Measurements from ENCODE around the gene MYL6B.
"Not testable (repeated sequence)": the region's sequence is repeated elsewhere in the genome, so short reads cannot be mapped to it uniquely, and the experiment has no call there.

The MYL6B gene

GRCh38 chr12:56164345-56164729 lies 11.9 kb downstream of the MYL6B start:
- no peak overlapping the region for H3K27ac Mint-ChIP-seq
- peaks cover 75% of the 10 kb centered on the region for H3K36me3 Mint-ChIP-seq
- no peak overlapping the region for H3K4me3 Mint-ChIP-seq
- H3K4me1 Mint-ChIP-seq = peaks cover 32% of the 10 kb centered on the region
- no peak for ATAC-seq
- H3K27me3 Mint-ChIP-seq = no peaks in the 10 kb centered on the region
- no peaks in the 10 kb centered on the region for H3K9me3 Mint-ChIP-seq

- Mint-ChIP-seq H3K4me3 (no peak overlapping the region), H3K36me3 (peaks cover 75% of the 10 kb centered on the region), H3K9me3 (no peaks in the 10 kb centered on the region), H3K27ac (no peak overlapping the region), H3K27me3 (no peaks in the 10 kb centered on the region), H3K4me1 (peaks cover 22% of the 10 kb centered on the region)
- no peak for ATAC-seq
Observed at GRCh38 chr12:56165369-56165768, 13.0 kb downstream of the MYL6B start.

GRCh38 chr12:56169229-56169759 lies 16.9 kb downstream of the MYL6B start:
- no peak for ATAC-seq
- Mint-ChIP-seq H3K4me1 (no peaks in the 10 kb centered on the region), H3K36me3 (peaks cover 70% of the 10 kb centered on the region), H3K27me3 (no peaks in the 10 kb centered on the region), H3K27ac (no peak overlapping the region), H3K4me3 (no peak overlapping the region), H3K9me3 (no peaks in the 10 kb centered on the region)

- Mint-ChIP-seq H3K36me3 (peaks cover 70% of the 10 kb centered on the region), H3K9me3 (no peaks in the 10 kb centered on the region)
Observed at GRCh38 chr12:56172839-56173238, 20.5 kb downstream of the MYL6B start.

GRCh38 chr12:56178347-56178746 lies 26.0 kb downstream of the MYL6B start:
- no peak overlapping the region for H3K4me3 Mint-ChIP-seq
- H3K4me1 Mint-ChIP-seq = no peaks in the 10 kb centered on the region
- no peaks in the 10 kb centered on the region for H3K9me3 Mint-ChIP-seq
- no peak for ATAC-seq
- H3K27me3 Mint-ChIP-seq = no peaks in the 10 kb centered on the region
- peak overlapping the region; percentile 44 for H3K27ac Mint-ChIP-seq
- H3K36me3 Mint-ChIP-seq = peaks cover 57% of the 10 kb centered on the region

More at GRCh38 chr12:56172839-56173238, 20.5 kb downstream of the MYL6B start:
- H3K27ac Mint-ChIP-seq = no peak overlapping the region
- ATAC-seq = no peak
- no peak overlapping the region for H3K4me3 Mint-ChIP-seq
- no peaks in the 10 kb centered on the region for H3K4me1 Mint-ChIP-seq
- no peaks in the 10 kb centered on the region for H3K27me3 Mint-ChIP-seq

GRCh38 chr12:56186957-56187356 lies 34.6 kb downstream of the MYL6B start:
- no peak for ATAC-seq
- Mint-ChIP-seq H3K4me1 (peaks cover 31% of the 10 kb centered on the region), H3K4me3 (no peak overlapping the region), H3K27ac (peak overlapping the region; percentile 91), H3K9me3 (no peaks in the 10 kb centered on the region), H3K27me3 (no peaks in the 10 kb centered on the region), H3K36me3 (peaks cover 34% of the 10 kb centered on the region)

- no peak for ATAC-seq
- H3K9me3 Mint-ChIP-seq = no peaks in the 10 kb centered on the region
- peak overlapping the region; percentile 90 for H3K4me3 Mint-ChIP-seq
- peaks cover 34% of the 10 kb centered on the region for H3K36me3 Mint-ChIP-seq
- H3K4me1 Mint-ChIP-seq = peaks cover 39% of the 10 kb centered on the region
- H3K27me3 Mint-ChIP-seq = no peaks in the 10 kb centered on the region
- peak overlapping the region; percentile 91 for H3K27ac Mint-ChIP-seq
Observed at GRCh38 chr12:56188131-56188777, 35.9 kb downstream of the MYL6B start.

GRCh38 chr12:56188778-56189098 lies 36.4 kb downstream of the MYL6B start:
- no peaks in the 10 kb centered on the region for H3K9me3 Mint-ChIP-seq
- no peak for ATAC-seq
- H3K27ac Mint-ChIP-seq = peak overlapping the region; percentile 91
- peaks cover 32% of the 10 kb centered on the region for H3K36me3 Mint-ChIP-seq
- no peaks in the 10 kb centered on the region for H3K27me3 Mint-ChIP-seq
- H3K4me1 Mint-ChIP-seq = peaks cover 43% of the 10 kb centered on the region
- H3K4me3 Mint-ChIP-seq = peak overlapping the region; percentile 90

GRCh38 chr12:56189099-56189917 lies 36.9 kb downstream of the MYL6B start, which contains the start of gene SMARCC2:
Gene SMARCC2 (minus strand): TSS chr12:56189483. CDS start chr12:56189461, 22 bp downstream.
- H3K9me3 Mint-ChIP-seq = no peaks in the 10 kb centered on the region
- H3K27ac Mint-ChIP-seq = peak within 1 kb of the TSS; percentile 91
- peaks cover 43% of the 10 kb centered on the region for H3K4me1 Mint-ChIP-seq
- peak within 1 kb of the TSS; percentile 90 for H3K4me3 Mint-ChIP-seq
- peak; percentile 96 for ATAC-seq
- peaks cover 27% of the 10 kb centered on the region for H3K36me3 Mint-ChIP-seq
- no peaks in the 10 kb centered on the region for H3K27me3 Mint-ChIP-seq

GRCh38 chr12:56189918-56190694 lies 37.7 kb downstream of the MYL6B start:
- H3K4me1 Mint-ChIP-seq = peaks cover 43% of the 10 kb centered on the region
- ATAC-seq = peak; percentile 62
- no peaks in the 10 kb centered on the region for H3K27me3 Mint-ChIP-seq
- H3K36me3 Mint-ChIP-seq = peaks cover 19% of the 10 kb centered on the region
- peak overlapping the region; percentile 90 for H3K4me3 Mint-ChIP-seq
- no peaks in the 10 kb centered on the region for H3K9me3 Mint-ChIP-seq
- peak overlapping the region; percentile 91 for H3K27ac Mint-ChIP-seq

GRCh38 chr12:56190695-56191155 lies 38.3 kb downstream of the MYL6B start:
- peak overlapping the region; percentile 90 for H3K4me3 Mint-ChIP-seq
- H3K27ac Mint-ChIP-seq = peak overlapping the region; percentile 91
- no peak for ATAC-seq
- H3K36me3 Mint-ChIP-seq = peaks cover 16% of the 10 kb centered on the region
- peaks cover 43% of the 10 kb centered on the region for H3K4me1 Mint-ChIP-seq
- H3K27me3 Mint-ChIP-seq = no peaks in the 10 kb centered on the region
- no peaks in the 10 kb centered on the region for H3K9me3 Mint-ChIP-seq

GRCh38 chr12:56192582-56192981 lies 40.2 kb downstream of the MYL6B start:
- Mint-ChIP-seq H3K27me3 (no peaks in the 10 kb centered on the region), H3K4me1 (peaks cover 37% of the 10 kb centered on the region), H3K27ac (peak overlapping the region; percentile 65), H3K36me3 (peaks cover 5% of the 10 kb centered on the region), H3K9me3 (no peaks in the 10 kb centered on the region), H3K4me3 (no peak overlapping the region)
- ATAC-seq = no peak

GRCh38 chr12:56193025-56193578 lies 40.7 kb downstream of the MYL6B start:
- peaks cover under 1% of the 10 kb centered on the region for H3K36me3 Mint-ChIP-seq
- no peak for ATAC-seq
- H3K4me1 Mint-ChIP-seq = peaks cover 32% of the 10 kb centered on the region
- H3K4me3 Mint-ChIP-seq = no peak overlapping the region
- peak overlapping the region; percentile 65 for H3K27ac Mint-ChIP-seq
- no peaks in the 10 kb centered on the region for H3K9me3 Mint-ChIP-seq
- no peaks in the 10 kb centered on the region for H3K27me3 Mint-ChIP-seq

GRCh38 chr12:56196818-56197550 lies 44.6 kb downstream of the MYL6B start:
- H3K4me3 Mint-ChIP-seq, H3K27me3 Mint-ChIP-seq, ATAC-seq, H3K36me3 Mint-ChIP-seq, H3K9me3 Mint-ChIP-seq, H3K27ac Mint-ChIP-seq: not testable (repeated sequence)
- H3K4me1 Mint-ChIP-seq = peaks cover 11% of the 10 kb centered on the region
